AML-193 (cell line): ENCODE results near the gene CEP68.
"Not testable (repeated sequence)": the region's sequence is repeated elsewhere in the genome, so short reads cannot be mapped to it uniquely, and the experiment has no call there.

Experiments
- DNase-seq, 2 experiments: peaks; one replicate each; lab custom pipeline; 2025; lab: John Stamatoyannopoulos, UW

Gene CEP68

DNA sequence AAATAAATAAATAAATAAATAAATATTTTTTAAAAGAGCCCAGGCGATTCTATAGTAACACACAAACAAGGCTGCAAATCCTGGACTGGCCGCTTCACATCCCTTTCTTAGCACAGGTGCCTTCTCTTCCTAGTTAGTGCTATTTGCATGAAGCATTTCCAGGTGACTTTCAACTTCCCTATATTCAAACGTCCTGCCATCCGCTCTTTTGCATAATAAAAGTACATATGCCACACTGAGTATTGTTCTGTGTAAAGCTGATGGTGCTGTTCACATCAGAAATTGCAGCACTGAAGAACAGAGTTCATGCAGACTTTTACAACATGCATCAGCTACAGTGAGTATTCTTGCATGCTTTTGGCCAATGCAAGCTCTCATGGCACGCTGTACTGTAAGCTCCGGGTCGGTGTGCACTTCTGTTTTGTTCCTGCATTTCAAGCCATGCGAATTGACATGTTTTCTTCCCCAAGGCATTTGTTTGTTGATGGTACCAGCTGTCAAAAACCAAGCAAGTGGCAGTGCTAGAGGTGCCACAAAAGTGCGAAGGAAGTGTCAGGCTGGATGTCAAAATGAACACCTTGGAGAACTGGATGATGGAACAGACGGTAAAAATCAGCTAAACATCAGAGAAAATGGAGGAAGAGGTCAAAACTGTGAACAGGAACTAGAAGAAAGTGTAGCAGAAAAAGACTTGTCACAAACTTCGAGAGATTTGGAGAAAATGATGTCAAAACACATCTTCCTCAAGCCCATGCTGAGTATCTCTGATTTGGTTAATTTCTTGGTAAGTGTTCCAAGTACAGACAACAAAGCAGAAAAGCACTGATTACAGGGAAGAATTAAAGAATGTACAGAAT is 25.5 kb upstream of the CEP68 start:
- DNase-seq, result no peak

- DNase-seq, result peak; percentile 33 to 37
These were observed 24.7 kb upstream of the CEP68 start for GRCh38 chr2:65031341-65032018.

DNA sequence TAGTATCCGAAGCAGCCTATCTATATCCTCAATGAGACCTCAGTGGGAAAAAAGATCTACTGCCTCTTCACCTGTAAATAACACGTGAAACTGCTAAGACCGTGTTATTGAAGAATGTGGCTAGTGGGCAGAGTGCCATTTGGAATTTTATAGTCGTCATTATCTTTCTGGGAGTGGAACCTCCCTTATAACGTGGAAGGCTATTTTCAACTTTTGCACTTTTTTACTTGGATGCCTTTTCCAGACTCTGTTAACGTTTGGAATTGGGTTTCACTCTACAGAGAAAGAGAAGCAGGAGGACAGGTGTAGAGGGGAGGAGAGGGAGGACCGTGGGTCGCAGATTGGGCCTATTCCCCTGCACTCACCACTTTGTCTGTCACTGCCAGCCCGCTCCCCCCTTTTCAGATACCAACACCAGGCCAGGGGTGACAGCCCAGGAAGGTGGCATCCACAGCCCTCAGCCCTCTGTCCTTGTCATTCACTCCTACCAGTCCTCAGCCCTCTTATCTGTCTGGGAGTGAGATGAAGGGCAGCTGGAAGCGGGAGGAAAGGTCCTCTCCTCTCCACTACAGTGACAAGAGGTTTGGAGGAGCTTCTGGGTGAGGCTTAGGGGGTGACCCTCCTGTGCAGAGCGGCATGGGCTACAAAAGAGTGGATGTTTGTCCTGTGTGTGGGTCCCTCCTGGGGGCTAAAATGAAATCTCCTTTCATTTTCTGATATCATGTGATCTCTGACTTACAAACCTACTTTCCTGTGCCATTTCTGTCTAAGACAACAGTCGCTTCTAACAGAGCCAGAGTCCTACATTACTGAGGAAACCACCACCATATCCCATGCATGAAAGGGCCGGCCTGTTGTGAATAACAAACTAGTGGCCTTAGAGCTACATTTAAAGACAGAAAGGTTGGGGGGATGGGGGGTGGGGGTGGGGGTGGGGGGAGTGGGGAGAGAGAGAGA is 23.9 kb upstream of the CEP68 start:
- no peak for DNase-seq

- peak; percentile 34 to 44 for DNase-seq
These were observed 23.0 kb upstream of the CEP68 start for GRCh38 chr2:65033178-65033577.

GRCh38 chr2:65033667-65034066 is 22.5 kb upstream of the CEP68 start:
- not testable (repeated sequence) for DNase-seq

GRCh38 chr2:65035351-65035943 is 20.8 kb upstream of the CEP68 start:
- no peak for DNase-seq

GRCh38 chr2:65037178-65037577 is 19.0 kb upstream of the CEP68 start:
- DNase-seq, result no peak

DNA sequence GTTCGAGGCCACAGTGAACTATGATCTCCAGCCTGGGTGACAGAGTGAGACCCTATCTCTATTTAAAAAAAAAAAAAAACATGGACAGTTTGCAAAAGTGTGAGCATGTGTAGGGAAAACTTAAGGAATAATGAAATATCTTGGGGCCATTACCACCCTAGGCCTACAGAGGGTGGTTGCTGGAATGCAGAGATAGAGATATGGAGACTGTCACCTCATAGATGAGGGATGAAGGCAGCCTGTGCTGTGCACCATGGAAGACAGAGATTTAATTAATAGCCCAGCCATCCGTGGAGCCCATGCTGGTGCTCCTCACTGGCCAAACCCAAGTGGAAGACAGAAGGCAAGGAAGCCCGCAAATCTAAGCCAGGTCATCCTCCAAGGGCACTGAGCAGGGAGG is 16.6 kb upstream of the CEP68 start:
- no peak for DNase-seq

GRCh38 chr2:65040400-65041261 is 15.6 kb upstream of the CEP68 start:
- DNase-seq, result peak; percentile 71 to 78

DNA sequence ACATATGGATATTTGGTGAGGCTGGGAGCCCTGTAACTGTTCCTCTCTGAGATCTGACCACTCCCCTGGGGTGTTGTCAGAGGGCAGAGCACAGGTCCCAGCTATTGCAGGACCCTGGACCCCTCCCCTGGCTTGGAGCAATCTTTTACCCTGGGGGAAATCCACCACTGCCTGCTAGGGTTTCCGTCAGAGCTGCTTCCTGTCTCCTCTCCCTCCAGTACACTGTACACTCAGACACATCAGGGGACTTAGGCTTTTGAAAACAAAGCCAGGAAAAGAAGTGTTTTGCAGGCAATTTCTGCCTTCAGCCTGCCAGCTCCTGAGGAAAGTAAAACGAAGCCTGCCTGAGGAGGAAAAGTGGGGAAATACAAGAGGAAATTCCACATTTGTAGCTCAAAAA is 13.2 kb upstream of the CEP68 start:
- no peak for DNase-seq

- no peak for DNase-seq
These were observed 12.0 kb upstream of the CEP68 start for GRCh38 chr2:65044097-65044735.

GRCh38 chr2:65045651-65046050 is 10.6 kb upstream of the CEP68 start:
- no peak for DNase-seq

DNA sequence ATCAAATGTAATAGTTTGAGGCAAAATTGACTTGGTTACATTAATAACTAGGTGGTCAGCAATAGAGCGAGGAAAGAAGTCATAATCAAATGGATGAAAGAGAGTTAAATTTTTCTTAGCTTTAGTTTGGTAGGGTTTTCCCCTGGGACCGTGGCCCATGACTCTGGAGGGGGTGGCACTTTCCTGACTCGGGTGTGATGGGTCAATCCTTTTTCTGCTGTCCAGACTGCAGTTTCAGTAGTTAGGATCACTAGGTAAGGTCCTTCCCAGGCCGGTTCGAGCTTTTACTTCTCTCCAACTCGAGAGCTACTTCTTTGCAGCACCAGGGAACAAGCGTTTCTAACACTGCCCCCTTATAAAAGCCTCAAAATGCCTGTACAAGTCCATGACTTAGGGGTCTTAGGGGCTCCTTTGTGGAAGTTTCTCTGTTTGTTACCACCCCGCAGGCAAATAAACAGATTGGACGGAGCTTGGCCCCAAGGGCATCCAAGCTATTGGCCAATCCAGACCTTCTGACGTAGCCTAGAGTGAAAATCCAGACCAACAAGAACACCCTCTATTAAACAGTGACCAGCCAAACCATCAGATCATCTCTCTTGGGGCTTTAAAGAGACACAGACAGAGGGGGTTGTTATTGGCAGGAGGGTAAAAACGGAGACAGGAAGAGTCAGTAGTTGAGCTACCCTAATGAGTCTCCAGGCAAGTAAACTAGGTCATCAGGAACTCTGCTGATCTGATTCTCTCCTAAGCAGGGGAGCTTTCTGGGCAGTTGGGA is 9.4 kb upstream of the CEP68 start:
- DNase-seq, result no peak

DNA sequence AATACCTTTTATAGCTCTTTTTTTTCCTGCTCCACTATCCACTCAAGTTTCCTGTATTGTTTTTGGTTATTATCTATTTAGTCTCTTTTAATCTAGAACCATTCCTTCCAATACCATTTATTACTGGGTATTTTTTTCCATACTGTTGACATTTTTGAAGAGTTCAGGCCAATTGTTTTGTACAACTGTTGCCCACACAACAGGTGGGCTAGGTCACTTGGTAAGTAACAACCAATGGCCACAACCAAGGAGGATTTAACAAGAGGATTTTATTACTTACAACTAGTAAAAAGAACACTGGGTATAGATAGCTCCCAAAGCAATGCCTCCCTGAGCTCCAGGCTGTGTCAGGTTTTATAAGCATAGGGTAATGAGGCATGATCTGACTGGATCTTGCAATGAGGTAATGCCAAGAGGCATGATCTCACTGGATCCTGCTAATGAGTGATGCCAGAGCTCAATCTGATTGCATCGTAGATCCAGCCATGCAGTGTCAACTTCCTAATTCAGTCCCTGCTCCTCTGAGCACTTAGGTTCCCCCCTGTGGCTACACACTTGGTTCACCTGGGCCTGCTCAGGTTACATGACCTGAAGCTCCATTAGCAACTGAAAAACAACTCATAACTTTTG is 7.1 kb upstream of the CEP68 start:
- DNase-seq, result no peak

GRCh38 chr2:65050931-65051330 is 5.3 kb upstream of the CEP68 start:
- DNase-seq, result no peak

DNA sequence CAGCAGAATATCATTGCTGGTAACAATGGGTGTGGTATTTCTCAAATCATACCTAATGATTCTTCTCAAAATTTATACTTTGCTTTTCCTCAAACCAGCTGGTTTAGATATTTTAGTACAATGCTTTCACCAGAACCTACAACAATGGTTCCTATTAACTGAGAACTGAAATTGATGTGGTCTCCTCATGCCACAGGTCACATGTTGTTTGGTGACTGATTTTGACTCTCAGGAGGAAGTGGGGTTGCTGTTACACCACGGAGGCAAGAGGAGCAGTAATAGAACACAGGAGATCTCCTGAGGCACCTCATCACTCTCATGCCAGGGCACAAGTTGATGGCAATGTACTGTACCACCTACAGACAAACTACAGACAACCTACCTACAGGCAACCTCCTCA is 3.0 kb upstream of the CEP68 start:
- peak; percentile 70 to 83 for DNase-seq

GRCh38 chr2:65054749-65055421 is 1.3 kb upstream of the CEP68 start:
- no peak for DNase-seq

DNA sequence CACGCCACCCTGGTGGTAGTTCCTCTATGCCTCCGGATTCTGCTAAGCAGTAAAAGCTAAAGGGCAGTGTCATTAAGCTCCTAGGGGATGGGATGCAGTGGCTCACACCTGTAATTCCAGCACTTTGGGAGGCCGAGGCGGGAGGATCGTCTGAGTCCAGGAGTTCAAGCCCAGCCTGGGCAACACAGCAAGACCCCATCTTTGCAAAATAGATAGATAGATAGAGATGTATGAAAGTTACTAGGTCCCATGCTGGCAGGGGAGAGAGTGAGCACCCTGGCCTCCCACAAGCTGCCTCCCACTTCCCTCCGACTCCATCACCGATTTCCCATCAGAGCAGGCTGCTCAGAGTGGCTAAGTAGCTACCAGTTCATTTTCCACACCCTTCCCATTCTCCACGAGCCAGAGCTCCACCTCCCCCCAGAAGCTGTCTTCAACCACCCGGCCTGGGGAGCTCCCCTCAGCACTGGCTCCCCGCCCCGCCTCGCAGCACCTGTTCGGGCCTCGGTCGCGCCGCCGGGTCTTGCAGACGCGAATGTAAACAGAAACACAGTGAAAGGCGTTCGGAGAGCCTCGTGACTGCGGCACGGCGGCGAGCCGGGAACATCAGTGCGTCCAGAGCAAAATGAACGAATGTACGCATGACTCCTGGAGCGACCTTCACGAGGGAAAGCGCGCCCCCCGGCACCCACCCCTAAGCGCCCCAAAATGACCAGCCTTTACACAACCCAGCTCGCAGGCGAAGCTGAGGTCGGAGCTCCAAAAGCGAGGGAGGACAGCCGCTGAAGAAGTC is 598 bp upstream of the CEP68 start:
- DNase-seq, result peak; percentile 23 to 52
